HCT116 (cell line): Measurements from ENCODE around the gene RASAL2. TPM values are rescaled to one million over a fixed set of nuclear protein-coding genes. Genes with fewer than 3 reads are reported as not detected.

ENCODE experiments used
- ATAC-seq: fragments of 200-7000 bp; cut with Tn5 transposase; 2 replicates; pipeline ENCODE4 v1.9.1; 2020; ENCODE audit warnings: mild to moderate bottlenecking, moderate library complexity
- BruUV-seq: library from RNA; stranded (reverse); fragments of 400-500 nt; replicated peaks from 2 replicates; lab custom pipeline; 2021; lab: Mats Ljungman, UMichigan
- CTCF ChIA-PET: fragments of 300-600 bp; sonication (Branson Sonifier 250); formaldehyde crosslinking; loops from one replicate; lab custom pipeline; 2021; ENCODE audit warnings: antibody characterized with exemption; lab: Charles Lee
- POLR2A ChIA-PET: fragments of 300-600, 350-600 bp; sonication (Branson Sonifier 250); formaldehyde crosslinking; loops from one replicate; lab custom pipeline; 2021; ENCODE audit warnings: antibody characterized with exemption; lab: Charles Lee
- RAD21 ChIA-PET, 2 experiments: fragments of 300-600 bp; sonication (Branson Sonifier 250); formaldehyde crosslinking; loops; one replicate each; lab custom pipeline; 2023; ENCODE audit warnings: low total read pairs in 2 of 2; ENCODE audit not compliant: uncharacterized antibody in 2 of 2, unreplicated experiment in 2 of 2, low non-redundant PET in 1 of 2; lab: Charles Lee
- DNase-seq: peaks from one replicate; pipeline ENCODE4 v3.0.0-alpha.2; 2010; ENCODE audit warnings: low read depth, low spot score
- H2AFZ ChIP-seq: fragments of 200-600 bp; shearing (Covaris generic), sonication (generic); 2 replicates; pipeline ENCODE4 v1.6.1; 2017; ENCODE audit warnings: low read depth, mixed run types, mixed read lengths, antibody characterized with exemption, low read length; ENCODE audit not compliant: poor library complexity, severe bottlenecking
- H3K27ac ChIP-seq: 2 replicates; pipeline ENCODE4 v1.5.1; 2012; ENCODE audit warnings: low read depth, low read length
- H3K27me3 ChIP-seq: fragments of 200-600 bp; sonication (generic); 2 replicates; pipeline ENCODE4 v1.6.1; 2016; ENCODE audit warnings: mixed run types, low read length, mixed read lengths; ENCODE audit not compliant: insufficient read depth
- H3K36me3 ChIP-seq, 2 experiments: fragments of 200-500 bp in 1 of 2; fragments of 200-600 bp in 1 of 2; sonication (Bioruptor generic) in 1 of 2; sonication (generic) in 1 of 2; 2 replicates each; pipeline versions ENCODE4 v1.5.1 to v1.6.1; 2014 to 2016; ENCODE audit warnings: low read length in 2 of 2, inconsistent platforms in 1 of 2, mixed read lengths in 1 of 2, mixed run types in 1 of 2; ENCODE audit not compliant: insufficient read depth in 2 of 2, control insufficient read depth in 1 of 2
- H3K4me1 ChIP-seq, 2 experiments: fragments of 200-600 bp in 1 of 2; sonication (generic) in 1 of 2; 2 replicates each; pipeline versions ENCODE4 v1.5.1 to v1.6.1; 2012 to 2017; ENCODE audit warnings: low read length in 2 of 2, inconsistent platforms in 1 of 2, mild to moderate bottlenecking in 1 of 2, mixed read lengths in 1 of 2, mixed run types in 1 of 2, moderate library complexity in 1 of 2; ENCODE audit not compliant: insufficient read depth in 2 of 2, control insufficient read depth in 1 of 2
- H3K4me2 ChIP-seq: fragments of 200-600 bp; sonication (generic); 2 replicates; pipeline ENCODE4 v1.6.1; 2017; ENCODE audit warnings: mixed run types, low read length, mixed read lengths
- H3K4me3 ChIP-seq, 2 experiments: fragments of 200-600 bp in 1 of 2; sonication (generic) in 1 of 2; replicated peaks in 1 of 2; 2 replicates each; pipeline ENCODE4 v1.5.1; 2011 to 2016; ENCODE audit warnings: low read length in 2 of 2, control low read depth in 1 of 2, low read depth in 1 of 2, mild to moderate bottlenecking in 1 of 2, mixed read lengths in 1 of 2, mixed run types in 1 of 2
- H3K79me2 ChIP-seq: fragments of 200-600 bp; sonication (generic); 2 replicates; pipeline ENCODE4 v1.6.1; 2017; ENCODE audit warnings: mild to moderate bottlenecking, mixed run types, low read length, moderate library complexity, mixed read lengths; ENCODE audit not compliant: insufficient read depth
- H3K9ac ChIP-seq: fragments of 200-600 bp; sonication (generic); 2 replicates; pipeline ENCODE4 v1.6.1; 2016; ENCODE audit warnings: low read length, mixed read lengths
- H3K9me2 ChIP-seq: fragments of 200-600 bp; sonication (generic), shearing (Covaris generic); 2 replicates; pipeline ENCODE4 v1.6.1; 2017; ENCODE audit warnings: mixed run types, mild to moderate bottlenecking, moderate library complexity; ENCODE audit not compliant: insufficient read depth
- H3K9me3 ChIP-seq, 2 experiments: fragments of 200-500 bp in 1 of 2; fragments of 200-600 bp in 1 of 2; sonication (Bioruptor generic) in 1 of 2; sonication (generic) in 1 of 2; 2 replicates each; pipeline ENCODE4 v1.6.1; 2014 to 2017; ENCODE audit warnings: low read length in 2 of 2, mixed read lengths in 2 of 2, inconsistent platforms in 1 of 2, low read depth in 1 of 2, mild to moderate bottlenecking in 1 of 2, mixed run types in 1 of 2, moderate library complexity in 1 of 2; ENCODE audit not compliant: control insufficient read depth in 1 of 2, insufficient read depth in 1 of 2
- H4K20me1 ChIP-seq: fragments of 200-600 bp; sonication (generic), shearing (Covaris generic); 2 replicates; pipeline ENCODE4 v1.6.1; 2017; ENCODE audit warnings: mixed run types, mild to moderate bottlenecking, moderate library complexity; ENCODE audit not compliant: insufficient read depth
- ATF3 ChIP-seq: IDR thresholded peaks from 2 replicates; pipeline ENCODE4 v1.6.1; 2012
- CBX3 ChIP-seq: IDR thresholded peaks from 2 replicates; pipeline ENCODE4 v1.6.1; 2012; ENCODE audit warnings: low read depth
- CEBPB ChIP-seq: IDR thresholded peaks from 2 replicates; pipeline ENCODE4 v1.6.1; 2012; ENCODE audit warnings: low read depth
- EGR1 ChIP-seq: IDR thresholded peaks from 2 replicates; pipeline ENCODE4 v1.6.1; 2012; ENCODE audit warnings: low read depth
- EZH2phosphoT487 ChIP-seq: fragments of 200-600 bp; IDR thresholded peaks from 2 replicates; pipeline ENCODE4 v1.6.1; 2018; ENCODE audit warnings: antibody characterized with exemption, borderline replicate concordance
- FOSL1 ChIP-seq: IDR thresholded peaks from 2 replicates; pipeline ENCODE4 v1.6.1; 2012; ENCODE audit warnings: low read depth
- JUND ChIP-seq: IDR thresholded peaks from 2 replicates; pipeline ENCODE4 v1.6.1; 2012
- POLR2A ChIP-seq: IDR thresholded peaks from 2 replicates; pipeline ENCODE4 v1.7.0; 2011; ENCODE audit warnings: borderline replicate concordance; ENCODE audit not compliant: insufficient read depth, insufficient read length; ENCODE audit errors: extremely low read depth
- POLR2AphosphoS5 ChIP-seq: IDR thresholded peaks from 2 replicates; pipeline ENCODE4 v1.6.1; 2011; ENCODE audit warnings: mild to moderate bottlenecking, low read depth, low read length, moderate library complexity
- RAD21 ChIP-seq: IDR thresholded peaks from 2 replicates; pipeline ENCODE4 v1.6.1; 2012; ENCODE audit warnings: low read depth, mild to moderate bottlenecking
- SP1 ChIP-seq: IDR thresholded peaks from 2 replicates; pipeline ENCODE4 v1.6.1; 2012; ENCODE audit warnings: low read depth
- SRF ChIP-seq: IDR thresholded peaks from 2 replicates; pipeline ENCODE4 v1.6.1; 2012; ENCODE audit warnings: low read depth
- TCF7L2 ChIP-seq: IDR thresholded peaks from 2 replicates; pipeline ENCODE4 v1.7.0; 2011; ENCODE audit warnings: borderline replicate concordance, inconsistent platforms; ENCODE audit not compliant: insufficient read depth, insufficient read length; ENCODE audit errors: extremely low read depth
- YY1 ChIP-seq: IDR thresholded peaks from 2 replicates; pipeline ENCODE4 v1.6.1; 2011; ENCODE audit warnings: low read length, low read depth, moderate library complexity, mild to moderate bottlenecking; ENCODE audit not compliant: insufficient replicate concordance; ENCODE audit errors: extremely low read depth
- ZFX ChIP-seq: fragments of 450-650 bp; IDR thresholded peaks from 2 replicates; pipeline ENCODE4 v1.6.1; 2017
- ZNF274 ChIP-seq: fragments of 200-500 bp; sonication (Bioruptor generic); IDR thresholded peaks from 2 replicates; pipeline ENCODE4 v1.6.1; 2014; ENCODE audit warnings: mild to moderate bottlenecking, low read depth, low read length, inconsistent platforms
- intact Hi-C: fragments of 100-400 bp; cut with micrococcal nuclease; formaldehyde crosslinking; loops from 2 replicates; pipeline ENCODE4 v1.10.0; 2022
- total RNA-seq: library from RNA; stranded (reverse); gene quantifications from one replicate; pipeline ENCODE4 v1.2.1, GENCODE V29; 2021; ENCODE audit not compliant: unreplicated experiment
- TF ChIP-seq, protein P1 (sequence below): IDR thresholded peaks from 2 replicates; pipeline ENCODE4 v1.6.1; 2012
- TF ChIP-seq, protein P2 (sequence below), 3 experiments: fragments of 200-600 bp in 1 of 3; sonication (generic) in 1 of 3; IDR thresholded peaks in 2 of 3; conservative IDR thresholded peaks in 1 of 3; 2 replicates each; pipeline ENCODE4 v1.5.1; 2012 to 2017; ENCODE audit warnings: low read depth in 2 of 3, low read length in 2 of 3, antibody characterized with exemption in 1 of 3, borderline replicate concordance in 1 of 3, control low read depth in 1 of 3, mild to moderate bottlenecking in 1 of 3, mixed read lengths in 1 of 3, mixed run types in 1 of 3, moderate library complexity in 1 of 3; ENCODE audit not compliant: insufficient read depth in 1 of 3

RASAL2 gene
- total RNA-seq, 1 experiment from 2014 or later: 11.7 TPM

DNA sequence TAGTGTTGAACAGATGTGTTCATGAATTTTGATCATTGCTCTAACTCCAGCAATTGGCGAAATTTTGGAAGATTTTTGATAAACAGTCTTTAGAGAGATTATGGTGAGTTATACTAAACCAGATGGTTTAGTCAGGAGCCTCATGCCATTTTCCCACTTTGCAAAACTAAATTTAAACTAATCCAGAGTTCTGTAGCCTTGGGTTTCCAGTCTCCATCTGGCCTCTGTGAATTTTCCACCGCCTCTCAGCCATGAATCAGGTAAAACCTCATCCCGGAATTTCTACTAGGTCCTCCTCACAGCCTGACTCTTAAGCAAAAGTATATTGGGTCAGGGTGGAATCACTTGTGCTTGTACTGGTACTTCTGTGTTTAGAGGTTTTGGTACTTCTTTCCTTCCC lies 358.1 kb downstream of the RASAL2 start:
- H3K36me3 ChIP-seq: no peaks in the 10 kb centered on the region
- no peak overlapping the region for H2AFZ ChIP-seq
- no peak overlapping the region for H3K4me2 ChIP-seq
- H4K20me1 ChIP-seq: no peaks in the 10 kb centered on the region
- ChIA-PET POLR2A (no interaction called here), CTCF (no interaction called here), RAD21 (no interaction called here)
- DNase-seq: no peak
- no peak overlapping the region for H3K9ac ChIP-seq
- no peak overlapping the region for H3K27ac ChIP-seq
- H3K9me3 ChIP-seq: no peaks in the 10 kb centered on the region
- H3K9me2 ChIP-seq: no peaks in the 10 kb centered on the region
- peaks cover 0 to 5% of the 10 kb centered on the region in 2 experiments; a peak in 1 of 4 replicates for H3K4me1 ChIP-seq
- TF ChIP-seq EZH2phosphoT487 (no peak), EGR1 (no peak), CBX3 (no peak), YY1 (no peak), JUND (no peak), TCF7L2 (no peak), POLR2A (no peak), ZNF274 (no peak), CEBPB (no peak), FOSL1 (no peak), ZFX (no peak), RAD21 (no peak), SRF (no peak), POLR2AphosphoS5 (no peak)
- TF ChIP-seq, protein P1, sequence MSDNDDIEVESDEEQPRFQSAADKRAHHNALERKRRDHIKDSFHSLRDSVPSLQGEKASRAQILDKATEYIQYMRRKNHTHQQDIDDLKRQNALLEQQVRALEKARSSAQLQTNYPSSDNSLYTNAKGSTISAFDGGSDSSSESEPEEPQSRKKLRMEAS: no peak
- intact Hi-C loops: no loop called here
- H3K4me3 ChIP-seq: no peak overlapping the region
- no peaks in the 10 kb centered on the region for H3K27me3 ChIP-seq
- no peak for ATAC-seq
- no peaks in the 10 kb centered on the region for H3K79me2 ChIP-seq
- BruUV-seq: no TSS peak

DNA sequence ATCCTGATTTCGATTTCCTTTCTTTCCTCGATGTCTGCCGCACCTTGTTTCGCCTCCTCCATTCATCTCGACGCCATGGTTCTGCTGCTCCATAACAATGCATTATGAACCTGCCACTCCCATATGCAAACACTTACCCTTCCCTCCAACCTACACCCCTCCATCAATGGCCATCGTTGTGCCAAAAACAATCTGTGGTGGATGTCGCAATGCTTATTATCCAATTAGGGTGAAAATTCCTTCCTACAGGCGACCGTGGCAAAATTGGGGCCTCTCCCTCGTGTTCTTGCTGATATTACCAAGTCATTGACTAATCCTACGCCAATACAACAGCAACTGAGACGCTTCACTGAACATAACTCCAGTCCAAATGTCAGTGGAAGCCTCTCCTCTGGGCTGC lies 362.6 kb downstream of the RASAL2 start:
- no peaks in the 10 kb centered on the region for H3K9me2 ChIP-seq
- ChIA-PET CTCF (no interaction called here), POLR2A (no interaction called here), RAD21 (no interaction called here)
- no peaks in the 10 kb centered on the region for H3K36me3 ChIP-seq
- H3K27me3 ChIP-seq: no peaks in the 10 kb centered on the region
- no peaks in the 10 kb centered on the region for H3K9me3 ChIP-seq
- no TSS peak for BruUV-seq
- H3K4me1 ChIP-seq: peaks cover 0 to 2% of the 10 kb centered on the region in 2 experiments; a peak in 1 of 4 replicates
- H2AFZ ChIP-seq: no peak overlapping the region
- TF ChIP-seq SP1: no peak
- TF ChIP-seq ZFX: no peak
- TF ChIP-seq ZNF274: no peak
- no peak for TF ChIP-seq JUND
- TF ChIP-seq ATF3: no peak
- TF ChIP-seq CEBPB: no peak
- TF ChIP-seq, protein P1: no peak
- TF ChIP-seq YY1: no peak
- TF ChIP-seq, protein P2, sequence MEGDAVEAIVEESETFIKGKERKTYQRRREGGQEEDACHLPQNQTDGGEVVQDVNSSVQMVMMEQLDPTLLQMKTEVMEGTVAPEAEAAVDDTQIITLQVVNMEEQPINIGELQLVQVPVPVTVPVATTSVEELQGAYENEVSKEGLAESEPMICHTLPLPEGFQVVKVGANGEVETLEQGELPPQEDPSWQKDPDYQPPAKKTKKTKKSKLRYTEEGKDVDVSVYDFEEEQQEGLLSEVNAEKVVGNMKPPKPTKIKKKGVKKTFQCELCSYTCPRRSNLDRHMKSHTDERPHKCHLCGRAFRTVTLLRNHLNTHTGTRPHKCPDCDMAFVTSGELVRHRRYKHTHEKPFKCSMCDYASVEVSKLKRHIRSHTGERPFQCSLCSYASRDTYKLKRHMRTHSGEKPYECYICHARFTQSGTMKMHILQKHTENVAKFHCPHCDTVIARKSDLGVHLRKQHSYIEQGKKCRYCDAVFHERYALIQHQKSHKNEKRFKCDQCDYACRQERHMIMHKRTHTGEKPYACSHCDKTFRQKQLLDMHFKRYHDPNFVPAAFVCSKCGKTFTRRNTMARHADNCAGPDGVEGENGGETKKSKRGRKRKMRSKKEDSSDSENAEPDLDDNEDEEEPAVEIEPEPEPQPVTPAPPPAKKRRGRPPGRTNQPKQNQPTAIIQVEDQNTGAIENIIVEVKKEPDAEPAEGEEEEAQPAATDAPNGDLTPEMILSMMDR (IDR thresholded peaks at IDR 0.05 in 2 of 3, conservative IDR thresholded peaks at IDR 0.05 in 1 of 3; ENCODE audit: borderline replicate concordance in 1 of 3, insufficient read depth in 1 of 3, low read depth in 2 of 3, low read length in 2 of 3): no peak
- TF ChIP-seq POLR2A: no peak
- no peak overlapping the region for H3K4me3 ChIP-seq
- intact Hi-C loops: no loop called here
- H3K4me2 ChIP-seq: no peak overlapping the region
- H4K20me1 ChIP-seq: no peaks in the 10 kb centered on the region
- DNase-seq (no peak), ATAC-seq (no peak)
- H3K27ac ChIP-seq: no peak overlapping the region
- no peaks in the 10 kb centered on the region for H3K79me2 ChIP-seq
- no peak overlapping the region for H3K9ac ChIP-seq
